K562 (cell line): Measurements from ENCODE around the gene ANKLE1. TPM values are rescaled to one million over a fixed set of nuclear protein-coding genes. Genes with fewer than 3 reads are reported as not detected.
A peak's percentile ranks its signal among the peaks of the same experiment; 100 is the strongest.

Source experiments
- ARID2 ChIP-seq: fragments of 450-650 bp; IDR thresholded peaks from 2 replicates; pipeline ENCODE4 v1.6.1; 2017; ENCODE audit warnings: antibody characterized with exemption, mild to moderate bottlenecking
- ATF7 ChIP-seq: fragments of 450-650 bp; IDR thresholded peaks from 2 replicates; pipeline ENCODE4 v1.7.1; 2014; ENCODE audit warnings: mild to moderate bottlenecking, moderate library complexity
- BCOR ChIP-seq: fragments of 450-650 bp; IDR thresholded peaks from 2 replicates; pipeline ENCODE4 v1.6.1; 2016
- CEBPG ChIP-seq, 3 experiments: fragments of 200-800 bp in 1 of 3; sonication (Bioruptor generic) in 1 of 3; sonication (generic) in 1 of 3; formaldehyde crosslinking in 1 of 3; IDR thresholded peaks in 2 of 3; conservative IDR thresholded peaks in 1 of 3; 2 replicates each; pipeline versions ENCODE4 v1.6.1 to v1.8.0; 2016 to 2022; ENCODE audit warnings: missing compliant biosample characterization in 2 of 3, missing genetic modification characterization in 2 of 3, mild to moderate bottlenecking in 1 of 3, missing genetic modification reagents in 1 of 3
- ESRRB ChIP-seq: fragments of 250-450 bp; sonication (Bioruptor Pico); IDR thresholded peaks from 2 replicates; pipeline ENCODE4 v1.5.0; 2020; ENCODE audit warnings: mild to moderate bottlenecking, moderate library complexity, borderline replicate concordance
- FOXM1 ChIP-seq, 2 experiments: fragments of 450-650 bp in 1 of 2; sonication (generic) in 1 of 2; formaldehyde crosslinking in 1 of 2; IDR thresholded peaks; 2 replicates each; pipeline versions ENCODE4 v1.6.1 to v1.9.0; 2017 to 2022; ENCODE audit warnings: low read depth in 2 of 2, mild to moderate bottlenecking in 2 of 2, missing genetic modification reagents in 1 of 2, moderate library complexity in 1 of 2
- KDM1A ChIP-seq, 2 experiments: fragments of 450-650 bp; IDR thresholded peaks; 2 replicates each; pipeline ENCODE4 v1.6.1; 2016; ENCODE audit warnings: mild to moderate bottlenecking in 2 of 2
- KLF13 ChIP-seq: fragments of 450-650 bp; IDR thresholded peaks from 2 replicates; pipeline ENCODE4 v1.6.1; 2016; ENCODE audit warnings: missing genetic modification characterization, low read depth, mild to moderate bottlenecking, missing compliant biosample characterization, moderate library complexity, borderline replicate concordance
- NFE2L1 ChIP-seq: fragments of 450-650 bp; IDR thresholded peaks from 2 replicates; pipeline ENCODE4 v1.6.1; 2016; ENCODE audit warnings: missing genetic modification characterization, low read depth, mild to moderate bottlenecking, missing compliant biosample characterization, moderate library complexity, borderline replicate concordance
- RBM25 ChIP-seq: fragments of 200-400 bp; formaldehyde crosslinking; IDR thresholded peaks from 2 replicates; pipeline ENCODE4 v1.6.1; 2018; ENCODE audit warnings: low read length, low read depth, moderate library complexity; ENCODE audit not compliant: severe bottlenecking
- SMAD1 ChIP-seq: fragments of 150-350 bp; IDR thresholded peaks from 2 replicates; pipeline ENCODE4 v1.6.1; 2014; ENCODE audit warnings: low read length, low read depth; ENCODE audit not compliant: partially characterized antibody
- SMARCA5 ChIP-seq: fragments of 450-650 bp; IDR thresholded peaks from 2 replicates; pipeline ENCODE4 v1.6.1; 2016
- TAF7 ChIP-seq: fragments of 450-650 bp; IDR thresholded peaks from 2 replicates; pipeline ENCODE4 v1.6.1; 2016; ENCODE audit warnings: missing genetic modification characterization, missing compliant biosample characterization
- TCF7L2 ChIP-seq: fragments of 150-350 bp; IDR thresholded peaks from 2 replicates; pipeline ENCODE4 v1.6.1; 2016; ENCODE audit warnings: low read depth, mild to moderate bottlenecking, low read length, moderate library complexity
- ZFP36 ChIP-seq: fragments of 150-350 bp; IDR thresholded peaks from 2 replicates; pipeline ENCODE4 v1.6.1; 2018; ENCODE audit warnings: low read length, low read depth; ENCODE audit not compliant: partially characterized antibody
- ZKSCAN8 ChIP-seq: fragments of 200-800 bp; sonication (Bioruptor generic); IDR thresholded peaks from 2 replicates; pipeline ENCODE4 v1.6.1; 2016; ENCODE audit warnings: missing genetic modification characterization, missing compliant biosample characterization
- ZNF121 ChIP-seq: sonication (generic); formaldehyde crosslinking; conservative IDR thresholded peaks from 2 replicates; pipeline ENCODE4 v1.8.0; 2022; ENCODE audit warnings: missing genetic modification reagents
- ZNF212 ChIP-seq: fragments of 450-650 bp; formaldehyde crosslinking; IDR thresholded peaks from 2 replicates; pipeline ENCODE4 v1.4.0; 2020; ENCODE audit warnings: mild to moderate bottlenecking
- ZNF217 ChIP-seq: sonication (generic); formaldehyde crosslinking; IDR thresholded peaks from 2 replicates; pipeline ENCODE4 v1.8.0; 2022; ENCODE audit warnings: mild to moderate bottlenecking, missing genetic modification reagents
- ZNF41 ChIP-seq: fragments of 250-450 bp; sonication (Bioruptor Pico); conservative IDR thresholded peaks from 2 replicates; pipeline ENCODE4 v1.4.0; 2020; ENCODE audit warnings: mild to moderate bottlenecking
- polyA plus RNA-seq, 8 experiments: library from polyadenylated mRNA; depleted of rRNA in 4 of 8; stranded (reverse) in 5 of 8; unstranded in 3 of 8; fragments of >200 nt; fragmentation: Nextera tagmentation in 2 of 8; fragmentation: Illumina TruSeq in 1 of 8; extraction: Ambion mirVana in 2 of 8; extraction: Trizol in 1 of 8; gene quantifications; 2 replicates each; pipeline versions ENCODE4 v1.2.1 to v1.2.3, GENCODE V29; 2011 to 2014; ENCODE audit warnings: inconsistent platforms in 1 of 8, missing spikeins in 1 of 8
- total RNA-seq, 7 experiments: library from RNA; depleted of rRNA in 6 of 7; stranded (reverse); fragments of >200 nt in 6 of 7; fragmentation: Illumina TruSeq in 2 of 7; extraction: Trizol in 2 of 7; gene quantifications; 2 replicates each; pipeline versions ENCODE4 v1.2.1 to v1.2.3, GENCODE V29; 2011 to 2021; ENCODE audit warnings: low replicate concordance in 1 of 7
- TF ChIP-seq, protein P1 (sequence below): sonication (generic); formaldehyde crosslinking; IDR thresholded peaks from 2 replicates; pipeline ENCODE4 v1.8.0; 2022; ENCODE audit warnings: missing genetic modification reagents, mild to moderate bottlenecking, borderline replicate concordance
- TF ChIP-seq, protein P2 (sequence below), 2 experiments: fragments of 450-650 bp in 1 of 2; sonication (generic) in 1 of 2; formaldehyde crosslinking in 1 of 2; IDR thresholded peaks in 1 of 2; conservative IDR thresholded peaks in 1 of 2; 2 replicates each; pipeline versions ENCODE4 v1.6.1 to v1.8.1; 2016 to 2023; ENCODE audit warnings: mild to moderate bottlenecking in 2 of 2, moderate library complexity in 2 of 2, inconsistent platforms in 1 of 2, missing genetic modification reagents in 1 of 2

The ANKLE1 gene
- total and polyA plus RNA-seq, 9 of the 15 experiments (the other 6 are each of a cell fraction or from before 2014, with no cell fraction given), result 0.63 to 9.2 (median 2.9) TPM

DNA sequence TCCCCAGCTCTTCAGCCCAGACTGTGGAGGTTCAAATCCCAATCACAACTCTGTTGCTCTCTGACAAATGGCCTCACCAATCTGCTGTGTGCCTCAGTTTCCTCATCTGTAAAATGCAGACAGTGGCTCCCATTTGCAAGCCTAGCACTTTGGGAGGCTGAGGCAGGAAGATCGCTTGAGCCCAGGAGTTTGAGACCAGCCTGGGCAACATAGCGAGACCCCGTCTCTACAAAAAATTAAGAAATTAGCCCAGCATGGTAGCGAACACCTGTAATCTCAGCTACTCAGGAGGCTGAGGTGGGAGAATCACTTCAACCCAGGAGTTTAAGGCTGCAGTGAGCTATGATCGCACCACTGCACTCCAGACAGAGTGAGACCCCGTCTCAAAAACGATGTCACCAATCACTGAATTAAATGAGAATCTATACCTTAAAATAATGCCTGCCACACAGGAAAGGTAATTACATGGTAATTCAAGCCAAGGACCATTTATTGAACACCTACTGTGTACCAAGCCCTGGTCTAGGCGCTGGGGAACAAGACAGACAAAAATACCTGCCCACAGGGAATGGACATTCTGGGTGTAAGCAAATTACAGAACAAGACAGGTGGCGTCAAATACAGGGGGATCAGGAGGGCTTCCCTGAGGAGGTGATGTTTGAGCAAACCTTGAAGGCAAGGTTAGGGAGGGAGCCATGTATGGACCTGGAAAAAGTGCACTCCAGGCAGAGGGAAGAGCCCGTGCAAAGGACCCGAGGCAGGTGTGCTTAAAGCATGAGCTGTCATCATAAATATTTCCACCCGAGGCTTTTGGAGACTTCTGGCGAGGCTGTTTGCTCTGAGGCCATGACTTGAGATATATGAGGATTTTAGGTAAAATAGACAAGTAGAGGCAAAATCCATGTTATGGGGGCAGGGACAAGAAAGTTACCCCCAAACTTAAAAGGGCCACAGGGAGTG lies 43.7 kb upstream of the ANKLE1 start (continued):
- TF ChIP-seq KDM1A (IDR thresholded peaks at IDR 0.05) (0 out of 4 replicates have a peak, but pooled peaks have one; percentile 3 to 10), ZKSCAN8 (CRISPR knock-in tag) (peak; percentile 67), KLF13 (tag) (no peak), ZNF121 (CRISPR knock-in tag) (0 out of 2 replicates have a peak, but pooled peaks have one; percentile 19), BCOR (peak; percentile 0; the same call in 1 of the 2 replicates), ZNF217 (CRISPR knock-in tag) (no peak), ESRRB (CRISPR knock-in tag) (no peak), TAF7 (tag) (no peak), ZNF212 (CRISPR knock-in tag) (no peak), RBM25 (peak; percentile 80), FOXM1 (IDR thresholded peaks at IDR 0.05; ENCODE audit: low read depth) (no peak), FOXM1 (CRISPR knock-in tag; IDR thresholded peaks at IDR 0.05; ENCODE audit: low read depth) (no peak), TCF7L2 (no peak), ZFP36 (peak; percentile 79), CEBPG (CRISPR knock-in tag; IDR thresholded peaks at IDR 0.05) (no peak), CEBPG (tag; conservative IDR thresholded peaks at IDR 0.05 in 1 of 2, IDR thresholded peaks at IDR 0.05 in 1 of 2) (no peak), NFE2L1 (tag) (no peak), SMARCA5 (peak; percentile 31; the same call in 1 of the 2 replicates), ARID2 (no peak), SMAD1 (no peak), ZNF41 (CRISPR knock-in tag) (no peak), ATF7 (no peak)
- TF ChIP-seq, protein P1, sequence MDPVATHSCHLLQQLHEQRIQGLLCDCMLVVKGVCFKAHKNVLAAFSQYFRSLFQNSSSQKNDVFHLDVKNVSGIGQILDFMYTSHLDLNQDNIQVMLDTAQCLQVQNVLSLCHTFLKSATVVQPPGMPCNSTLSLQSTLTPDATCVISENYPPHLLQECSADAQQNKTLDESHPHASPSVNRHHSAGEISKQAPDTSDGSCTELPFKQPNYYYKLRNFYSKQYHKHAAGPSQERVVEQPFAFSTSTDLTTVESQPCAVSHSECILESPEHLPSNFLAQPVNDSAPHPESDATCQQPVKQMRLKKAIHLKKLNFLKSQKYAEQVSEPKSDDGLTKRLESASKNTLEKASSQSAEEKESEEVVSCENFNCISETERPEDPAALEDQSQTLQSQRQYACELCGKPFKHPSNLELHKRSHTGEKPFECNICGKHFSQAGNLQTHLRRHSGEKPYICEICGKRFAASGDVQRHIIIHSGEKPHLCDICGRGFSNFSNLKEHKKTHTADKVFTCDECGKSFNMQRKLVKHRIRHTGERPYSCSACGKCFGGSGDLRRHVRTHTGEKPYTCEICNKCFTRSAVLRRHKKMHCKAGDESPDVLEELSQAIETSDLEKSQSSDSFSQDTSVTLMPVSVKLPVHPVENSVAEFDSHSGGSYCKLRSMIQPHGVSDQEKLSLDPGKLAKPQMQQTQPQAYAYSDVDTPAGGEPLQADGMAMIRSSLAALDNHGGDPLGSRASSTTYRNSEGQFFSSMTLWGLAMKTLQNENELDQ (CRISPR knock-in tag), result no peak
- TF ChIP-seq, protein P2, sequence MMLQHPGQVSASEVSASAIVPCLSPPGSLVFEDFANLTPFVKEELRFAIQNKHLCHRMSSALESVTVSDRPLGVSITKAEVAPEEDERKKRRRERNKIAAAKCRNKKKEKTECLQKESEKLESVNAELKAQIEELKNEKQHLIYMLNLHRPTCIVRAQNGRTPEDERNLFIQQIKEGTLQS (IDR thresholded peaks at IDR 0.05), result no peak
- TF ChIP-seq, protein P2 (CRISPR knock-in tag; conservative IDR thresholded peaks at IDR 0.05), result no peak
